T-cell (primary cell): ENCODE measurements around the gene DHRS1. TPM values are rescaled to one million over a fixed set of nuclear protein-coding genes. Genes with fewer than 3 reads are reported as not detected.

Source experiments
- ATAC-seq, 4 experiments: fragments of 200-7000 bp in 3 of 4; fragments of 150-1000 bp in 1 of 4; cut with Tn5 transposase; replicated peaks in 1 of 4; 1 replicate in 3 of 4; 2 replicates in 1 of 4; pipeline ENCODE4 v1.10.0; 2021; ENCODE audit warnings: moderate library complexity in 3 of 4, mild to moderate bottlenecking in 2 of 4, moderate number of reproducible peaks in 1 of 4
- CTCF ChIA-PET, 2 donors: fragments of 300-600 bp; sonication (Branson Sonifier 250); formaldehyde crosslinking; loops; one replicate each; lab custom pipeline; 2022; ENCODE audit warnings: antibody characterized with exemption in 2 of 2; lab: Charles Lee
- POLR2A ChIA-PET, 2 donors: fragments of 300-600 bp; sonication (Branson Sonifier 250); formaldehyde crosslinking; loops; one replicate each; lab custom pipeline; 2022; ENCODE audit warnings: antibody characterized with exemption in 2 of 2; lab: Charles Lee
- DNase-seq, 35 experiments: peaks; one replicate each; pipeline versions ENCODE4 v3.0.0 to v3.0.0-alpha.2; 2013 to 2023
- H3K27ac ChIP-seq: one replicate; pipeline ENCODE4 v1.5.1; 2013; ENCODE audit warnings: low read length
- H3K27me3 ChIP-seq, 2 experiments: replicated peaks in 1 of 2; 1 replicate in 1 of 2; 2 replicates in 1 of 2; pipeline versions ENCODE4 v1.6.1 to v1.7.0; 2013; ENCODE audit warnings: low read length in 1 of 2, mixed read lengths in 1 of 2; ENCODE audit not compliant: control insufficient read depth in 2 of 2, insufficient read depth in 2 of 2; ENCODE audit errors: extremely low read depth in 1 of 2
- H3K36me3 ChIP-seq, 2 donors: 1 replicate in 1 of 2; 2 replicates in 1 of 2; pipeline versions ENCODE4 v1.6.1 to v1.7.0; 2013; ENCODE audit warnings: low read length in 1 of 2; ENCODE audit not compliant: control insufficient read depth in 2 of 2, insufficient read depth in 1 of 2; ENCODE audit errors: extremely low read depth in 1 of 2
- H3K4me1 ChIP-seq, 2 experiments: 1 replicate in 1 of 2; 2 replicates in 1 of 2; pipeline versions ENCODE4 v1.6.1 to v1.7.0; 2013; ENCODE audit warnings: low read length in 2 of 2, mixed read lengths in 1 of 2; ENCODE audit not compliant: insufficient read depth in 2 of 2, control insufficient read depth in 1 of 2; ENCODE audit errors: extremely low read depth in 1 of 2
- H3K4me3 ChIP-seq, 2 donors: 1 replicate in 1 of 2; 2 replicates in 1 of 2; pipeline versions ENCODE4 v1.5.1 to v1.7.0; 2013; ENCODE audit warnings: mild to moderate bottlenecking in 2 of 2, low read length in 1 of 2, moderate library complexity in 1 of 2; ENCODE audit not compliant: control insufficient read depth in 1 of 2; ENCODE audit errors: extremely low read depth in 1 of 2
- H3K9me3 ChIP-seq: 2 replicates; pipeline ENCODE4 v1.7.0; 2013
- H3K27ac Mint-ChIP-seq, 2 donors: one replicate each; pipeline ENCODE4 v1.8.0; 2020 to 2021; ENCODE audit warnings: mild to moderate bottlenecking in 2 of 2, mixed read lengths in 2 of 2
- H3K27me3 Mint-ChIP-seq, 2 donors: one replicate each; pipeline ENCODE4 v1.8.0; 2021 to 2022; ENCODE audit warnings: mixed read lengths in 2 of 2
- H3K36me3 Mint-ChIP-seq: one replicate; pipeline ENCODE4 v1.8.0; 2021; ENCODE audit warnings: mixed read lengths
- H3K4me1 Mint-ChIP-seq, 3 donors: one replicate each; pipeline ENCODE4 v1.8.0; 2020 to 2022; ENCODE audit warnings: mixed read lengths in 3 of 3, mild to moderate bottlenecking in 1 of 3
- H3K4me3 Mint-ChIP-seq, 3 donors: one replicate each; pipeline ENCODE4 v1.8.0; 2020 to 2022; ENCODE audit warnings: mild to moderate bottlenecking in 3 of 3, mixed read lengths in 3 of 3, moderate library complexity in 3 of 3
- H3K9me3 Mint-ChIP-seq, 3 donors: one replicate each; pipeline ENCODE4 v1.8.0; 2020 to 2022; ENCODE audit warnings: mixed read lengths in 3 of 3
- WGBS: methylation state at CpG from one replicate; pipeline ENCODE4 v1.1.5; 2013; ENCODE audit warnings: missing lambda C conversion rate; ENCODE audit not compliant: insufficient coverage; 5-methylcytosine and 5-hydroxymethylcytosine counted together
- total RNA-seq, 35 experiments: library from RNA in 6 of 35; stranded (reverse) in 6 of 35; fragments of 120-200 nt in 1 of 35; gene quantifications; one replicate each; pipeline versions ENCODE4 v1.2.1 to v1.2.4 and lab custom pipeline; 2013 to 2026

The DHRS1 gene
- total RNA-seq, 5 donors from 2014 or later (not counting 1 experiment from before 2014, with no cell fraction given): 34.2 to 47.6 (median 39.1) TPM

- Mint-ChIP-seq H3K9me3 (no peaks in the 10 kb centered on the region), H3K4me1 (peaks cover 45 to 60% (median 49%) of the 10 kb centered on the region in 3 donors), H3K27ac (peak overlapping the region; percentile 95 to 97), H3K4me3 (peak overlapping the region; percentile 92 to 95 (median 93)), H3K36me3 (peaks cover 45% of the 10 kb centered on the region), H3K27me3 (no peaks in the 10 kb centered on the region)
- DNase-seq (no peak), ATAC-seq (no peak)
- Histone ChIP-seq H3K36me3 (peaks cover 12 to 44% of the 10 kb centered on the region in 2 donors), H3K27ac (peak overlapping the region; percentile 84), H3K9me3 (no peaks in the 10 kb centered on the region), H3K4me1 (peaks cover 23 to 32% of the 10 kb centered on the region in 2 experiments), H3K27me3 (no peaks in the 10 kb centered on the region), H3K4me3 (peak overlapping the region; percentile 70 to 82)
- ChIA-PET POLR2A (interaction anchor here (0.6 to 3.0 kb wide), 2 partner anchors 56 to 111 kb away, joined by 4 to 17 read pairs; partner anchors contain the start of genes IPO4 (in 1 of the 2) and TINF2 (in 1 of the 2)), CTCF (interaction anchor here (0.7 to 6.5 kb wide), 8 partner anchors 9 to 133 kb away, joined by 3 to 104 read pairs (median 8); partner anchors contain the start of genes TINF2 (in 2 of the 2) and CIDEB (in 1 of the 2))
- WGBS: 57% methylated on average over 4 of the region's 7 CpGs
Measured at GRCh38 chr14:24298892-24299254, 707 bp downstream of the DHRS1 start.

DNA sequence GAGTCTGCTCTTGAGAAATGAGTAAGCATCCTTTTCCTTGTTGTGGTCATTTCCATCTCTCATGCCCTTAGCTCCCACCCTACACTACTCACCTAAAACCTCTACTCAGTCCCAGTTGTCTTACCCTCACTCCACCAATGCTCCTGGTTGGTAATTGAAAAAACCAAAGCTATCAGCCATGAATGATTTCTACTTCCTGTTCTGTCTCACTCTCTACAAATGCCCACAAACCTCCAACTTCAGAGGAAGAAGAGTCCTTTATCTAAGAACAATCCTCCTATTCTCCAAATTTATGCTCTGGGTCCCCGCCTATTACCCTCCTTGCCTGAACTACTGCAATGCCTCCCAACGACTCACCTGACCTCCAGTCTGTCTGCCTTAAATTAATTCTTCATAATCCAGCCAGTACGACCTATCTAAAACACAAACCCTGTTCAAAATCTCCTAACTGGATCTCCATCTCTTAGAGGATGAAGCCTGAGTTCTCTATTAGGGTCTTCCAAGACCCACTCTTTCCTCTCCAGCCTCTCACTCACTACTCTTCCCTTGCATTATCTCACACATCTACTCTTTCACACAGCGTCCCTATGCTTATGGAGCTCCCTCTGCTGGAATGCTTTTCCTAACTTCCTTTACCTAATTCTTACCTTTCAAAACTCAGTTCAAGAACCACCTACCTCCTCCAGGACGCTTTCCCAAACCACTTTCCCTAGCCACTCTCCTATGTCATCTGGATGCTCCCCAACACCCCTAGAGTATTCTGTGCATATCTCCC is 2.2 kb downstream of the DHRS1 start:
- Histone ChIP-seq H3K36me3 (peaks cover 6 to 33% of the 10 kb centered on the region in 2 donors), H3K9me3 (no peaks in the 10 kb centered on the region), H3K4me3 (no peak overlapping the region), H3K27ac (peak overlapping the region; percentile 75), H3K27me3 (no peaks in the 10 kb centered on the region), H3K4me1 (peaks cover 23 to 32% of the 10 kb centered on the region in 2 experiments)
- H3K27me3 Mint-ChIP-seq: no peaks in the 10 kb centered on the region
- peaks cover 32% of the 10 kb centered on the region for H3K36me3 Mint-ChIP-seq
- DNase-seq: peak in 1 of 35 experiments; percentile 45
- peaks cover 45 to 60% (median 49%) of the 10 kb centered on the region in 3 donors for H3K4me1 Mint-ChIP-seq
- WGBS: 54% methylated on average over 5 of the region's 5 CpGs
- peak overlapping the region; percentile 67 to 72 for H3K27ac Mint-ChIP-seq
- no peaks in the 10 kb centered on the region for H3K9me3 Mint-ChIP-seq
- ChIA-PET CTCF (interaction anchor here (0.6 to 6.5 kb wide), 23 partner anchors 10 to 139 kb away, joined by 3 to 104 read pairs (median 5); partner anchors contain the start of genes TINF2 (in 2 of the 2), CHMP4A (in 1 of the 2), CIDEB (in 1 of the 2) and LTB4R (in 1 of the 2)), POLR2A (interaction anchor here (1.1 to 3.0 kb wide), 2 partner anchors 27 to 55 kb away, joined by 3 to 17 read pairs; partner anchors contain the start of genes RABGGTA (in 1 of the 2) and TINF2 (in 1 of the 2))
- peak overlapping the region; percentile 11 to 92 (median 37) for H3K4me3 Mint-ChIP-seq
- ATAC-seq: peak in 1 of 4 experiments; percentile 9

DNA sequence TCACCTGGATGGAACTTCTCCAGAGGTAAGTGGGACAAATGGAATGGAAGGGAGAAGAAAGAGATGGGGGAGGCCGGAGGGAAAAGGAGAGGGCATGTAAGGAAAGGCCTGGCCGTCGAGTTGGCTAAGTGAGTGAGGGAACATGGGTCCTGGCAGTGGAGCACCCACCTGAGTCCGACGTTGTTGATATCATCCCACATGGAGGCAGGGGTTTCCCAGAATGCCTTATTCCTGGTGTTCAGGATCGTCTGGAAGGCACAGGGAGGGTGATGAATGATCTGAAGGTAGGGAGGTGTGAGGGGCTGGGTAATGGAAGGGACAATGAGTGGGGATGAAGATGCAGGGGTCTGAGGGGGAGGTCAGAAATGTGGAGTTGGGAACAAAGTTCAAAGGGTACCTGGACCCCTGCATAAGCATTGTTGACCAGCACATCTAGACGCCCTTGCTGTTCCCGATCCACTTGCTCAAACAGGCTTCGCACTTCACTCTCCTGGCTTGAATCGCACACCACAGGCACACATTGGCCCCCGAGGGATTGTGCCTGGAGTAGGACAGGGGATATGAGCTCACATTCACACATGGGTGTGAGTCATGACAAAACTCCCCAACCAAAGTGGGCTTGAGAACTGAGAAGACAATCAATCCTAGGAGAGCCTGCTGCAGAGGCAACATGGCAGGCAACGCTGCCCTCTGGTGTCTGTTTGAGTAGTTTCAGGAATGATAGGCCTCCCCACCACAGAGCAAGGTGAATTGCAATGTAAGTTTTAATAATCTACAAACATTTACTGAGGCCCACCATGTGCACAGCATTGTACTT is 3.0 kb downstream of the DHRS1 start:
- H3K27ac Mint-ChIP-seq: peak overlapping the region; percentile 67 to 72
- ChIA-PET CTCF (interaction anchor here (0.6 to 6.5 kb wide), 16 partner anchors 10 to 140 kb away, joined by 3 to 104 read pairs (median 5); partner anchors contain the start of genes TINF2 (in 2 of the 2), CIDEB (in 1 of the 2), LTB4R (in 1 of the 2) and LTB4R2 (in 1 of the 2)), POLR2A (interaction anchor here (1.1 to 3.0 kb wide), 2 partner anchors 26 to 54 kb away, joined by 3 to 17 read pairs; partner anchors contain the start of genes RABGGTA (in 1 of the 2) and TINF2 (in 1 of the 2))
- ATAC-seq (peak; percentile 51 to 66 (median 52)), DNase-seq (peak in 34 of 35 experiments; percentile 37 to 89 (median 68))
- peaks cover 32% of the 10 kb centered on the region for H3K36me3 Mint-ChIP-seq
- peak overlapping the region; percentile 75 for H3K27ac ChIP-seq
- no peaks in the 10 kb centered on the region for H3K27me3 Mint-ChIP-seq
- H3K27me3 ChIP-seq: no peaks in the 10 kb centered on the region
- H3K36me3 ChIP-seq: peaks cover 6 to 33% of the 10 kb centered on the region in 2 donors
- no peaks in the 10 kb centered on the region for H3K9me3 ChIP-seq
- H3K4me1 ChIP-seq: peaks cover 23 to 32% of the 10 kb centered on the region in 2 experiments
- peaks cover 44 to 53% (median 45%) of the 10 kb centered on the region in 3 donors for H3K4me1 Mint-ChIP-seq
- peak overlapping the region in 1 of 3 donors; percentile 92 for H3K4me3 Mint-ChIP-seq
- no peak overlapping the region for H3K4me3 ChIP-seq
- H3K9me3 Mint-ChIP-seq: no peaks in the 10 kb centered on the region
- 78% methylated on average over 11 of the region's 12 CpGs for WGBS

DNA sequence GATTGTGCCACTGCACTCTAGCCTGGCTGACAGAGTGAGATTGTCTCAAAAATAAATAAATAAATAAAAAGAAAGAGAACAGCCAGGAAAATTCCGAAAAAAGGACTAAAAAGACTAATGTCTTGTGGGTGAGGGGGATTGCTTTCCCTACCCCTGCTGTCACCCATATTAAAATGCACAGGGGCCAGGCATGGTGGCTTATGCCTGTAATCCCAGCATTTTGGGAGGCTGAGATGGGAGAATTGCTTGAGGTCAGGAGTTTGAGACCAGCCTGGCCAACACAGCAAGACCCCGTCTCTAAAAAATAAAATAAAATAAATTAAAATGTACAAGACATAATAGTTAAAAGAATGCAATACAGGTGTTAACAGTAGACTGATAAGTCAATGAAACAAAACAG is 6.1 kb downstream of the DHRS1 start:
- no CpG with 5 or more reads among the region's 2 CpGs for WGBS
- Histone ChIP-seq H3K9me3 (no peaks in the 10 kb centered on the region), H3K27me3 (no peaks in the 10 kb centered on the region), H3K4me1 (peaks cover 9 to 25% of the 10 kb centered on the region in 2 experiments), H3K4me3 (no peak overlapping the region), H3K27ac (no peak overlapping the region), H3K36me3 (peaks cover 10 to 48% of the 10 kb centered on the region in 2 donors)
- Mint-ChIP-seq H3K36me3 (peaks cover 43% of the 10 kb centered on the region), H3K27ac (no peak overlapping the region), H3K9me3 (no peaks in the 10 kb centered on the region), H3K27me3 (no peaks in the 10 kb centered on the region), H3K4me1 (peaks cover 21 to 35% (median 23%) of the 10 kb centered on the region in 3 donors), H3K4me3 (no peak overlapping the region)
- ChIA-PET CTCF (no interaction called here), POLR2A (no interaction called here)
- no peak for ATAC-seq
- no peak for DNase-seq

DNA sequence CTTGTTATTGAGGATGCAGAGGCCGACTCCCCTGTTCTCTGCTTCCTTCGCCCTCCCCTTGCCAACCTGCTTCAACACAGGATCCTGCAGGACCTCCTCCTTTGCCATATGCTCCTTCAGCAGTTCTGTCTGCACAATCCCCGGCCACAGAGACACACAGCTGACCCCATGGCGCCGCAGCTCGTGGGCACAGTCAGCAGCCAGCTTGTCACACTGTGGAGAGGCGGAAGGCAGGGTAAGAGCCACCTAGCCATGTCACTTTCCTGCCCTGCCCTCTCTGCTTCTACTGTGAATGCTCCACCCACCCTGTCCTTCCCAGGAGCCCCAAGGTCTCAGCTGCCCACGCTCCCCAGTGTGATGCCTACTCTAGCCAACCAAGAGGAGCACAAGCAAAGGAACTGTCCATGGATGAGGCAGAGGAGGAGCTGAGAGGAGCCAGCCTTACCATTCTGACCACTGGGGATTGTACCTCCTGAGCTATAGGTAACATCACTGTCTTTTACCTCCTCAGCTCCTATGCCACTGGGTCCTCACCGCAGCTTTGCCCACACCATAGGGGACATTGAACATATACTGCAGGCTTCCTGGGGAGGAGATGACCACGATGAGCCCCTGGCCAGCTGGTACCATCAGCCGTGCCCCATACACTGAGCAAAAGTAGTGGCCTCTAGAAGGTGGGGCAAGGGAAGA is 7.3 kb downstream of the DHRS1 start:
- H3K36me3 Mint-ChIP-seq: peaks cover 43% of the 10 kb centered on the region
- H3K27me3 Mint-ChIP-seq: no peaks in the 10 kb centered on the region
- ChIA-PET POLR2A (interaction anchor here in 1 of 2 donors (0.6 to 1.7 kb wide), 2 partner anchors 15 to 63 kb away, joined by 4 read pairs; no protein-coding TSS in a partner anchor), CTCF (interaction anchor here in 1 of 2 donors (1.8 kb wide), 1 partner anchor 16 kb away, joined by 8 read pairs; the partner anchor contains the start of gene CIDEB)
- H3K9me3 Mint-ChIP-seq: no peaks in the 10 kb centered on the region
- H3K9me3 ChIP-seq: no peaks in the 10 kb centered on the region
- H3K27ac Mint-ChIP-seq: no peak overlapping the region
- H3K4me1 ChIP-seq: peaks cover 6 to 21% of the 10 kb centered on the region in 2 experiments
- no peak overlapping the region for H3K4me3 ChIP-seq
- ATAC-seq: no peak
- peaks cover 10 to 48% of the 10 kb centered on the region in 2 donors for H3K36me3 ChIP-seq
- H3K4me3 Mint-ChIP-seq: no peak overlapping the region
- no peaks in the 10 kb centered on the region for H3K27me3 ChIP-seq
- 100% methylated on average over 7 of the region's 11 CpGs for WGBS
- H3K4me1 Mint-ChIP-seq: peaks cover 13 to 27% (median 14%) of the 10 kb centered on the region in 3 donors
- H3K27ac ChIP-seq: no peak overlapping the region
- DNase-seq: no peak
